ENCODE measurements around the gene DGUOK.
A peak's percentile ranks its signal among the peaks of the same experiment; 100 is the strongest.
"Not testable (repeated sequence)": the region's sequence is repeated elsewhere in the genome, so short reads cannot be mapped to it uniquely, and the experiment has no call there.

Gene DGUOK

DNA sequence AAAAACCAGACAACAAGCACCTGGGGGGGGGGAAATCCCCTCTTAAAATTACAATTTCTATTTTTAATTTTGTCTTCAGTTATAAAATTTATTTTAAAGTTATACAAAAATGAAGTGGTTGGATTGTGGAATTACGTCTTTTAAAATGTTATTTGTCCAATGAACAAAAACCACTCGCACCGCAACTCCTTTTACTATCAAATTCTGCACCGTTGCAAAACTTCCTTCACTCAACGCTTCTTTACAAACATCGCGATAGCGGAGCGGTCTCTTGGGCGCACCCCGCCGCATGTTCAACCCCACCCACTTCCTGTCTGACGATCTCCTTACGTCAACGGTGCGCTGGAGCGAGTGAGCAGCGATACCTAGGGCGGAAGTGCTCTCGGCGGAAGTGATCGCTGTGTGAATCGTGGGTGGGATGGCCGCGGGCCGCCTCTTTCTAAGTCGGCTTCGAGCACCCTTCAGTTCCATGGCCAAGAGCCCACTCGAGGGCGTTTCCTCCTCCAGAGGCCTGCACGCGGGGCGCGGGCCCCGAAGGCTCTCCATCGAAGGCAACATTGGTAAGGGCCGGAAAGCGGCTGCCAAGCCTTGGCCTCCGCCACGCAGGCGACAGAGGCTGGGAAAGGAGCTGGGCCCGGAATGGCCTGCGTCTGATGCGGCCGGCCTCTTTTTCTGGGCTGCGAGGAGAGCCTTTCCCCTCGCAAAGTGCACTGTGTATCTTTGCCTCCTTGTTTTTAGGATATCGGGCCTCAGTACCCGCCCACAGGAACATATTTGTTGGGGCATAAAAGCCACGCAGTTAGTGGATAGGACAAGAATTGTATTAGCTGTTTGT lies at the start of gene DGUOK:
DGUOK (plus strand) TSS at position 388 of the 835 bp plus-strand sequence; CDS start at position 419, 31 bp downstream.
- DNase-seq (ENCODE audit: low spot score): peak; percentile 100

- no peak for DNase-seq (ENCODE audit: low spot score)
Measured at GRCh38 chr2:73877071-73877802, 49.4 kb upstream of the DGUOK start.

GRCh38 chr2:73877984-73878383 lies 48.7 kb upstream of the DGUOK start:
- not testable (repeated sequence) for DNase-seq (ENCODE audit: low spot score)

- DNase-seq (ENCODE audit: low spot score): no peak
Measured at GRCh38 chr2:73885406-73885805, 41.3 kb upstream of the DGUOK start.

DNA sequence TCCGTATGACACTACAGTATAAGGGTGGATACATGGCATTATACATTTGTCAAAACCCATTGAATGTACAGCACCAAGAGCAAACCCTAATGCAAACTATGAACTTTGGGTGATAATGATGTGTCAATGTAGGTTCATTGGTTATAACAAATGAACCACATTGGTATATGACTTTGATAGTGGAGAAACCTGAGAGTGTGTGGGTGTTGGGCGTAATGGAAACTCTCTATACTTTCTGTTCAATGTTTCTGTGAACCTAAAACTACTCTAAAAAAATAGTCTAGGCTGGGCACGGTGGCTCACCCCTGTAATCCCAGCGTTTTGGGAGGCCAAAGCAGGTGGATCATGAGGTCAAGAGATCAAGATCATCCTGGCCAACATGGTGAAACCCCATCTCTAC lies 40.3 kb upstream of the DGUOK start:
- no peak for DNase-seq (ENCODE audit: low spot score)

DNA sequence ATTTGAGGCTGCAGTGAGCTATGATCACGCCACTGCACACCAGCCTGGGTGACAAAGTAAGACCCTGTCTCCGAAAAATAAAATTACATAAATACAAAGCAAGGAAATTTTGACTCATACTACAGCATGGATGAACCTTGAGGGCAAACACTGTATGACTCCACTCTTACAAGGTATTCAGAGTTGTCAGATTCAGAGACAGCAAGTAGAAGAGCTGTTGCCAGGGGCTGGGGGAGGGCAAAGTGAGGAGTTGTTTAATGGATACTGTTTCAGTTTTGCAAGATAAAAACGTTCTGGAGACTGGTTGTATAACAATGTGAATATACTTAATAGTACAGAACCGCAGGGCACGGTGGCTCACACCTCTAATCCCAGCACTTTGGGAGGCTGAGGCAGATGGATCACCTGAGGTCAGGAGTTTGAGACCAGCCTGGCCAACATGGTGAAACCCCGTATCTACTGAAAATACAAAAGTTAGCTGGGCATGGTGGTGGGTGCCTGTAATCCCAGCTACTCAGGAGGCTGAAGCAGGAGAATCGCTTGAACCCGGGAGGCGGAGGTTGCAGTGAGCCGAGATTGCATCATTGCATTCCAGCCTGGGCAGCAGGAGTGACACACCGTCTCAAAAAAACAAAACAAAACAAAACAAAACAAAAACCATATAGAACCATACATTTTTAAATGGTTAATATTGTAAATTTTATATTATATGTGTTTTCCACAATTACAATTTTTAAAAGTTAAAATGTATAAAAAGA lies 38.9 kb upstream of the DGUOK start:
- DNase-seq (ENCODE audit: low spot score): not testable (repeated sequence)

DNA sequence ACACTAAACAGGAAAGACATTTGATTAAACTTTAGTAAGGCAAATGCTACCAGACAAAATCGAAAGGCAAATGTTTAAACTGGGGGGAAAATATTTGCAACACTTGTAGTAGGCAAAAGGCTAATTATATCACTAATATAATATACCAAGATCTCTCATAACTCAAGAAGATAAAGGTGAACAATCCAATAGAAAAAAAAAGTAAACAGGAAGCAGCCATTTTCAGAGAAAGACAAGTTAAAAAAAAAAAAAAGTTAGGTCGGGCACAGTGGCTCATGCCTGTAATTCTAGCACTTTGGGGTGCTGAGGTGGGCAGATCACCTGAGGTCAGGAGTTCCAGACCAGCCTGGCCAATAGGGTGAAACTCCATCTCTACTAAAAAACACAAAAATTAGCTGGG lies 38.3 kb upstream of the DGUOK start:
- no peak for DNase-seq (ENCODE audit: low spot score)

DNA sequence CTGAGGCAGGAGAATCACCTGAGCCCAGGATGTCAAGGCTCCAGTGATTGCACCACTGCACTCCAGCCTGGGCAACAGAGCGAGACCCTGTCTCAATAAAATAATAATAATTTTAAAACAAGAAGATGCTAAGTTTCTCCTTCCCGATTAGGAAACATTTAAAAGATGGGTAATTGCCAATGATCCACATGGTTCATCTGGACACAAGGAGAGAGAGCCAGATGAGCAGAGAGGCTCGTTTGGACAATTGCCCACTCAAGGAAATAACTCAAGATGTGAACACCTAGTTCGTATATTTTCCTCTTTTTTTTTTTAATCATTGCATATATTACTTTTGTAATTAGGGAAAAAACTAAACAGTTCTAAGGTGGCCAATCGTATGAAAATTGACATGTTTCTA lies 37.5 kb upstream of the DGUOK start:
- no peak for DNase-seq (ENCODE audit: low spot score)

DNA sequence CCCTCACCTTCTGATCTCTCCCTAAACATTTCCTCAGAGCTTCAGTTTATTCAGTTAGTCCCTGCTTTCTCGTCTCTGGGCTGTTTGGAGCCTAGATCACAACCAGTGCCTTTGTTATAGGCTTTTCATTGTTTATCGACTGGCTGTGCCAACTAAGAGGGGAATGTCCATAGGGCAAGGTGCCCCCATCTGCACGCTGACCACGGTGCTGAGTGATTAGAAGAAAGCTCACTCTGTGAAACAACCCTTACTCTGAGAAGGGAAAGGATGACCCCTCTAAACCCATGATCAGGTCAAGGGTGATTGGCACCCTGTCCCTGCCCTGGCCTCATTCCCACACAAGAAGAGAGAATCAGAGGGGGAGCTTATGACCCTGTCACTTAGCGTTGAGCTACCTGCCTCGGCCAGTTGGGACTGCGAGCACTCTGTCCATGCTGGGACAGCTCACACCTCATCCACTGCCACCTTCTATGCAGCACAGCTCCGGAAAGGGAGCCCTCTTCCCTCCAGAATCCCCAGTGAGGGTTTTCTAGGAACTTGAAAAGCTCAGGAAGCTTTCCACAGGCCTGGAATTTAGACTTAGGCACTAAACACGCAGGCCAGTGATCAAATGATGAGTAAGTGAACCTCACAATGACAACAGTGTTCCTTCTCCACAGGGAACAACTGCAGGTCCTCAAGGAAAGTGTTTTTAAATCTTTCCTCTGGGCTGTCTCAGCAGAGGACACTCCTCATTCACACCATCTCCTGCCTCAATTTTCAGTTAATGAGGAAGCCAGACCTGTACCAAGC lies 36.2 kb upstream of the DGUOK start:
- DNase-seq (ENCODE audit: low spot score): no peak

DNA sequence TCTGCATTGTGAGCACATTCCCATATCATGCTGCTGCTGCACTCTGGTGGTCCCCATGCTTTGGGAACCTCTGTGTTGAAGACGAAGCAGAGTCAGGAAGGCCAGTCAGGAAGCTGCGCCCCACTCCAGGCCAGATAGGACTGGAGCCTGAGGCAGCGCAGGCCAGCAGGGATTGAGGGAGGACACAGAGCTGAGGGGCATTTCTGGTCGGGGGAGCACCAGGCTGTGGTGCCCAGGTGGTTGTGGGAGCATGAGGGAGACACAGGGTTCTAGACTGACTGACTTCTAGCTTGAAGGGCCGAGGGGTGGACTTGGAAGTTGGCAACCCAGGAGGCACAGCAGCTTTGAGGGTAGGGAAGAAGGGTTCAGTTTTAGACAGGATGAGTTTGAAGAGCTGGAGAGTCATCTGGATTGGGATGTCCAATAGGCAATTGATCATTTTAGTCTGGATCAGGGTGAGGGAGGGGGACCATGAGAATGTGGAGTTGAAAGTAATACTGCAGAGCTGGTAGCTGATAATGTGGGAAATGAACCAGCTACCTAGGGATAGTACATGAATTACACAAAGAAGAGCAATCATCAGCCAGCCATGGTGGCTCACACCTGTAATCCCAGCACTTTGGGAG lies 35.3 kb upstream of the DGUOK start:
- DNase-seq (ENCODE audit: low spot score): no peak

- DNase-seq (ENCODE audit: low spot score): no peak
Measured at GRCh38 chr2:73892631-73893329, 33.9 kb upstream of the DGUOK start, which contains the start of gene ACTG2. Gene ACTG2, plus strand, starts transcription at chr2:73893008. Its CDS starts 8,304 bp downstream, at chr2:73901312.

DNA sequence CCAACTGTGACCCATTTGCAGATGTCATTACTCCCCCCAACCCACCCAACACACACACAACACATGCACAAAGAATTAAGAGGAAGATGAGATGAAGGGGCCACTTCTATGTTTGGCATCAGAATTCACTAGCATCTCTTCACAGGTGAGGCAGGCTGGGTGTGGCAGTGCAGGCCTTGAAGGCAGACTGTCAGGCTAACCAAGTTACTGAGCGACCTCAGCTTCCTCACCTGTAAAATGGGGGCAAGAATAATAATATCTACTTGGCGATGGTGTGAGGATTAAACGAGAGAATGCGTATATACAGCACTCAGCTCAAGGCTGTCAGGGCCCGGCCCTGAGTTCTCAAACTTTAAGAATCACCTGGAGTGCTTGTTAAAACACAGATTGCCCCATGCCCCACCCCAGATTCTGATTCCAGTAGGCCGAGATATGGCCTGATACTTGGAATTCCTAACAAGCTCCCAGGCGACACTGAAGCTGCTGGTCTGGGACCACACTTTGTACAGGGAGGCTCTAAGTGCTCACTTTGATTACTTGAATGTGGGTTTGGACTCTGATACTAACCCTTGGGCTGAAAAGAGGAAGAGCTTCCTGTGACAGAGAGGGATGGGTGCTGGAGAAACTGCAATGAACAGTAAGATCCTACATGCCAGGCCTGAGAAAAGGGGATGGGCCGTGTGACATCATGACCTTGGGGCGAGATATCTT lies 32.8 kb upstream of the DGUOK start:
- no peak for DNase-seq (ENCODE audit: low spot score)

- no peak for DNase-seq (ENCODE audit: low spot score)
Measured at GRCh38 chr2:73894475-73894850, 32.2 kb upstream of the DGUOK start.

DNA sequence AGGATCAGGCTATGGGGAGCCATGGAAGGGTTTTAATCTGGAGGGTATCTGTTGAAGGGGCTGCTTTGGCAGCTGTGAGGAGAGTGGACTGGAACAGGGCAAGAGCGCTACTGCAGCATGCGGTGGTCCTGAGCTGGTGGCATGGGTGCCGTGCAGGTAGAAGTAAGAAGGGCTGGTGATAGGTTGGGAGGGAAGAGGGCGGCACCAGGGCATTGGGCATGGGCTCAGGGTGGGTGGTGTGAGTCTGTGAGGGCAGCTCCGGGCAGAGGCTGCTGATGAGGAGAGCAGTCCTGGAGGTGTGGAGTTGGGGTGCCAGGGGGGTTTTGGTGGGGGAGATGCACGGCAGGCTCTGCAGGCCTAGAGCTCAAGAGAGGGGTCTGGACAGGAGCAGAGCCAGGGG lies 31.8 kb upstream of the DGUOK start:
- no peak for DNase-seq (ENCODE audit: low spot score)

DNA sequence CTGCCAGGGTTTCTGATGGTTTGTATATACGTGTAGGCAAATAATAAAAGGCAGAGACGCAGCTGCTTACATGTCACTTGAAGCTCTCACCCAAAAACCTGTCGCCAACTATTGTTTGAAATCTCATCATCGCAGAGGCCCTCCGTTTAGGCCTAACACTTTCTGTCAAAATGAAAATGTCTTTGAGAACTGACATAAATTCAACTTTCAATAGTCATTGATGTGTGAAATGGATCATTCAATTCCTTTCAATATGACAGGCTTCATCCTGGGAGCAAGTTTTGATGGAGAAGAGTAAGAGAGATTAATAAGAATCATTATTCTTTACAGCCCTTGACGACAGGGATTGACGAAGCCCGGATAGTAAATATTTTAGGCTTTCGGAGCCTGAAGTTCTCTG lies 31.2 kb upstream of the DGUOK start:
- DNase-seq (ENCODE audit: low spot score): no peak

DNA sequence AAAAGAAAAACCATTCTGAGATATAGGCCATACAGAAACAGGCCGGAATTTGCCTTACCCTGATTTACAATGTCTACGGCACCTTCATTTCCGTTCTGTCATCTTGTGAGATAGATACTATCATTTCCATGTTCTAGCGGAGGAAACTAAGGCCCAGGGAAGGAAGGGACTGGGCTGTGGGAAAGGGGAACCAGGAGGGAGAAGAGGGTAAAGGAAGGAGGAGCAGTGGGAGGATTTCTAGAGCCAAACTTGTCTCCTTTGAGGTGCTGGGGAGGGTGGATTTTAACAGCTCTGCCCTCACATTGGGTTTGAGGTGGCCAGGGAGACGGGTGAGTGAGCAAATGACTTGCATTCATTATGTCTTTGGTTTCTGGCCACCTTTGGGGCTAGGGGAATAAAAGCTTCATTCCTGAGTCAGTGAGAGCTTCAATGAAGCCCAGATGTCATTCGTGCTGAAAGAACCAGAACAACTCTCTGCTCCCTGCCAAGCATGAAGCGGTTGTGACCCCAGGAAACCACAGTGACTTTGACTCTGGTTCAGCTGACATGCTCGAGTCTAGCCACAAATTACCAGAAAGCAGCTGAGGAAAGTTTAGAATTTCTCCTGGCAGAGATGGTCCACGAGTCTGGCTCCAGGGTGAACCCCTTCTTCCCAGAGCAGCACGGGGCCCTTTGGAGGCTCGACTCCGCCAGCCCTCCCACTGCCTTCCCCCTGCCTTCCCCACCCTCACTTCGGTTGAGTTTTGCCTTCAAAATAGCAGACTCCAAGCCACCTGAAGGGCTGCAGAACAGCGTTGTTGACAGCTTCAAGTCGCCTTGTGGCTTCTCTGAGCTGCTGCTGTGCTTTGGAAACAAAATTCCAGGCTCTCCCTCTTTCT lies 30.1 kb upstream of the DGUOK start:
- DNase-seq (ENCODE audit: low spot score): no peak

DNA sequence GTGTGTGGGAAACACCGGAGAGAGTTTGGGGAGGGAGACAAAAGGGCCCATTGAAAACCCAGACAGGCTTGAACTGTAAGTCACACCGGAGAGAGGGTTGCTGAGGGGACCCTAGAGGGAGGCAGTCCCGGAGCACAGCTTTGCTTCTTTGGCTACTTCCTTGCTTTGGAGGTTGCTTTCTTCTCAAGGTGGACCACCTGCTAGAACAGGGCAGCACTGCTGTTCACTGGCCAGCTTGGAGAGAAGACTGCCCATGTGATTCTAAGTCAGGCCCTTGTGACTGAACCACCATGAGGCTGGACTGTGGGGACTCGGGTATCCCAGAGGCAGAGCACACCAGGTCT lies 29.5 kb upstream of the DGUOK start:
- DNase-seq (ENCODE audit: low spot score): no peak

DNA sequence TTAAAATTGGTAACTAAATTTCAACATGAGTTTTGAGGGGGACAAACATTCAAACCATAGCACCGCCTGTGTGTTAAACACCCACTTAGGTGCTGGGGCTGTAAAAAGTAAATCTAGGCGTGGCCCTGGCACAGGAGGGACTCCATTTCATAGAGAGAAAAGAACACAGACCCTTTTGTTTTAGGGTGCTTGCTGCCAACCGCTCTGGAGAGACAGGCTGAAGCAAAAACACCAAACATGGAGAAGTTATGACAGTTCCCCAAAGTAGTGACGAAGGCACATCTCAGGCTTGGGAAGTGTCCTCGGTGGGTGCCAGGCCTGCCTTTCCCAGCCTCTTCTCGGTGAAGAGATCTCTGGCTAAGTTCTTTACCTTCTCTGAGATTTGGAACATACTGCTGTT lies 28.7 kb upstream of the DGUOK start:
- DNase-seq (ENCODE audit: low spot score): no peak

DNA sequence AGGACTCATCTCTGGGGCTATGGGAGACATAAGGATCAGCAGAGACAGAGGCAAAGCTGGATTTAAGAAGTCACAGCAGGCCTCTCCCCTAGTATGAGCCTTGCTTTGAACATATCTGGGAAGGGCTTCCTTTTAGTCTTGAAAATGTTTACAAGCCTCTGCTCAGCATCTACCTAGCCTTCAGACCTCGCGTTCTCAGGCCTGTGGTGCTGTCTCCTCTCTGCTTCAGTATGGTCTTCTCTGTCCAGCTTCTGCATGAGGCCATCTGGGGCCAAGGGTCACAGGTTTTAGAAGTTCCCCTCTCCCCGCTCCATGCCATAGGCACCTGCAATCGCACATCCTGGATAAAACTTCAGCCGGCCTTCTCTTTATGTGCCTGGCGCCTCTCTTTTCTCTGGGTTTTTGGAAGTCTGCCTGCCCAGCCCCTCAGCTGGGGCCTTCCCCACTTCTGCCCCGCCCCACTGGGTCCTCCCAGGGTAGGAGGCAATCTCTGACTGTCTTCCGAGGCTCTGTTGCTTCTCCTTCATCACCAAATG lies 26.8 kb upstream of the DGUOK start:
- DNase-seq (ENCODE audit: low spot score): no peak

Measured in hematopoietic multipotent progenitor cell treated with erythropoietin and hydrocortisone succinate and interleukin-3 and kit ligand, for 15 days (in vitro differentiated cells).